SH-SY5Y (cell line): ENCODE measurements around the gene ACR.

Source experiments
- GATA2 ChIP-seq: IDR thresholded peaks from 2 replicates; pipeline ENCODE4 v1.6.1; 2011; ENCODE audit warnings: mild to moderate bottlenecking, low read depth, low read length
- GATA3 ChIP-seq: IDR thresholded peaks from 2 replicates; pipeline ENCODE4 v1.6.1; 2011; ENCODE audit warnings: low read depth, mild to moderate bottlenecking, low read length, moderate library complexity

DNA sequence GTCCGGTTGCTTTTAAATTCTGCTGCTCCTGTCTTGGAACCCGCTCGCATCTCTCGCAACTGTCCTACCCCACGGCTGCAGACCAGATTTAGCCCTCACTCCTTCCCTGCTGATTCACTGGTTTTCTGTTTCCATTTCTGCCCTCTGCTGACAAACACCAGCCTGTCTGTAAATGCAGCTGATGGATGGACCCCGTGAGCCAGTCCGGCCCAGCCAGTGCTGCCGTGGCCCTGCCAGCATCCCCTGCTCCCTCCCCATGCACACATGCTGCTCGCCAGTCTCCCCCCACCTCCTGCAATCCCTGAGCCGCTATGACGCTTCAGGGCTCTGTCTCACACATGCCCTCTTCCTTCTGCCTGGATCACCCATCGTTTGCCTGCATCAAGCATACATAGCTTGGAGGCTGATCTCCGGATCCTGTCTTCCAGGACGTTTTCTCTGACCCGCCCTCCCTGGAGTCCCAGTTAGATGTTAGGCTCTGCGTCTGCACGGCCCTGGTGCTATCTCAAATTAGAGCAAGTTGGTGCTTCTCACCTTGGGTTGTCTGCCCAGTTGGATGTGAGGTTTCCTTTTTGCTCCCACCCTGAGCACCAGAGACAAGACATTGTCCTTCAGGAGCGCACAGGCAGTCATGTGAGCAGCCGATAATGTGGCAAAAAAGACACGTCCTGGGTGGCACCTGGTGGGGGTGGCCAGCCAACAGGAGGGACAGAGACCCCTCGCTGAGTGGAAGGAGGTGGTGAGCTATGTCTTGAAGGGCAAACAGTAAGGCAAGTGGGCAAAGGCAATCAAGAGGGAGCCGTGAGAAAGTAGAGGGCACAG lies 4.3 kb upstream of the ACR start:
- TF ChIP-seq GATA2 (no peak), GATA3 (no peak)
